ENCODE measurements around the gene TBC1D32.

The TBC1D32 gene

GRCh38 chr6:121187833-121188200 is 146.5 kb downstream of the TBC1D32 start:
- TF ChIP-seq TOX (CRISPR knock-in tag; IDR thresholded peaks at IDR 0.05; ENCODE audit: borderline replicate concordance) (no peak), ZNF70 (CRISPR knock-in tag; IDR thresholded peaks at IDR 0.05) (no peak), CREB5 (CRISPR knock-in tag; IDR thresholded peaks at IDR 0.05; ENCODE audit: low read depth) (no peak), CSDC2 (CRISPR knock-in tag; IDR thresholded peaks at IDR 0.05) (no peak), OSR1 (CRISPR knock-in tag; IDR thresholded peaks at IDR 0.05) (no peak), TSHZ2 (CRISPR knock-in tag; IDR thresholded peaks at IDR 0.05) (no peak), PATZ1 (CRISPR knock-in tag; IDR thresholded peaks at IDR 0.05; ENCODE audit: borderline replicate concordance) (no peak), ZFP3 (CRISPR knock-in tag; IDR thresholded peaks at IDR 0.05) (no peak)
- no peak for ATAC-seq

GRCh38 chr6:121187200-121187832 is 147.0 kb downstream of the TBC1D32 start:
- TF ChIP-seq GLIS3 (CRISPR knock-in tag; IDR thresholded peaks at IDR 0.05) (no peak), CSRNP3 (CRISPR knock-in tag; IDR thresholded peaks at IDR 0.05) (no peak), ZNF8 (CRISPR knock-in tag; IDR thresholded peaks at IDR 0.05) (no peak), SNAI2 (CRISPR knock-in tag; IDR thresholded peaks at IDR 0.05) (no peak), PATZ1 (CRISPR knock-in tag; IDR thresholded peaks at IDR 0.05; ENCODE audit: borderline replicate concordance) (no peak), CREB5 (CRISPR knock-in tag; IDR thresholded peaks at IDR 0.05; ENCODE audit: low read depth) (no peak), TCF4 (CRISPR knock-in tag; IDR thresholded peaks at IDR 0.05; ENCODE audit: borderline replicate concordance) (no peak), RARB (CRISPR knock-in tag; IDR thresholded peaks at IDR 0.05) (no peak), ZFP30 (CRISPR knock-in tag; IDR thresholded peaks at IDR 0.05) (no peak), ESRRG (CRISPR knock-in tag; IDR thresholded peaks at IDR 0.05) (no peak), ZNF565 (CRISPR knock-in tag; conservative IDR thresholded peaks at IDR 0.05; ENCODE audit: low read depth) (no peak), ZNF70 (CRISPR knock-in tag; IDR thresholded peaks at IDR 0.05) (no peak), ARNTL (CRISPR knock-in tag; IDR thresholded peaks at IDR 0.05; ENCODE audit: borderline replicate concordance, low read depth) (no peak), ZFP3 (CRISPR knock-in tag; IDR thresholded peaks at IDR 0.05) (no peak), BACH2 (CRISPR knock-in tag; IDR thresholded peaks at IDR 0.05; ENCODE audit: borderline replicate concordance) (no peak), POU6F1 (CRISPR knock-in tag; IDR thresholded peaks at IDR 0.05; ENCODE audit: borderline replicate concordance, low read depth) (no peak), ISL1 (CRISPR knock-in tag; IDR thresholded peaks at IDR 0.05) (no peak), OSR1 (CRISPR knock-in tag; IDR thresholded peaks at IDR 0.05) (no peak)
- ATAC-seq = no peak
